ENCODE data around the gene PNPLA1.

- TF ChIP-seq POLR2A (IDR thresholded peaks at IDR 0.05) (no peak), CTCF (IDR thresholded peaks at IDR 0.05) (no peak)
Observed at GRCh38 chr6:36226438-36227047, 43.3 kb upstream of the PNPLA1 start.
